HEK293 (cell line): ENCODE results near the gene NCEH1.

ENCODE experiments used
- CTCF ChIA-PET: fragments of 350-600 bp; formaldehyde crosslinking; extraction: SDS; loops from one replicate; lab custom pipeline; 2021; ENCODE audit warnings: antibody characterized with exemption; lab: Yijun Ruan, JAX
- POLR2A ChIA-PET: fragments of 300-600 bp; formaldehyde crosslinking; extraction: SDS; loops from one replicate; lab custom pipeline; 2020; ENCODE audit warnings: antibody characterized with exemption, inconsistent platforms; lab: Yijun Ruan, JAX
- H3K27ac ChIP-seq: fragments of 200-500 bp; sonication (Bioruptor generic); 2 replicates; pipeline ENCODE4 v1.5.1; 2014; ENCODE audit warnings: low read depth, low read length, control low read depth, inconsistent platforms; ENCODE audit errors: extremely low read depth
- H3K36me3 ChIP-seq, 2 experiments: fragments of 200-500 bp in 1 of 2; sonication (Bioruptor generic) in 1 of 2; 1 replicate in 1 of 2; 2 replicates in 1 of 2; pipeline ENCODE4 v1.5.1; 2014 to 2017; ENCODE audit warnings: inconsistent platforms in 2 of 2, low read length in 2 of 2; ENCODE audit not compliant: control insufficient read depth in 2 of 2, insufficient read depth in 1 of 2
- H3K4me1 ChIP-seq: fragments of 200-500 bp; sonication (Bioruptor generic); 2 replicates; pipeline ENCODE4 v1.5.1; 2014; ENCODE audit warnings: mild to moderate bottlenecking, low read length, inconsistent platforms; ENCODE audit not compliant: control insufficient read depth, insufficient read depth
- H3K4me3 ChIP-seq: 2 replicates; pipeline ENCODE4 v1.5.1; 2011; ENCODE audit warnings: low read depth, mild to moderate bottlenecking, control low read depth, low read length, moderate library complexity
- H3K9me3 ChIP-seq: fragments of 200-500 bp; sonication (Bioruptor generic); 2 replicates; pipeline ENCODE4 v1.5.1; 2014; ENCODE audit warnings: low read depth, low read length, inconsistent platforms; ENCODE audit not compliant: control insufficient read depth, insufficient read depth
- BCL11A ChIP-seq: fragments of 450-650 bp; formaldehyde crosslinking; IDR thresholded peaks from 2 replicates; pipeline ENCODE4 v1.5.1; 2016; ENCODE audit warnings: low read depth, missing biosample characterization, missing genetic modification characterization
- IKZF3 ChIP-seq: fragments of 450-650 bp; IDR thresholded peaks from 2 replicates; pipeline ENCODE4 v1.5.0; 2018; ENCODE audit warnings: missing biosample characterization, mild to moderate bottlenecking, missing genetic modification characterization, moderate library complexity
- KLF8 ChIP-seq: fragments of 450-650 bp; formaldehyde crosslinking; IDR thresholded peaks from 2 replicates; pipeline ENCODE4 v1.5.1; 2016; ENCODE audit warnings: missing biosample characterization, missing genetic modification characterization
- KLF9 ChIP-seq: fragments of 450-650 bp; formaldehyde crosslinking; IDR thresholded peaks from 2 replicates; pipeline ENCODE4 v1.5.1; 2016; ENCODE audit warnings: missing biosample characterization, missing genetic modification characterization, low read depth
- SALL2 ChIP-seq: fragments of 450-650 bp; formaldehyde crosslinking; IDR thresholded peaks from 2 replicates; pipeline ENCODE4 v1.5.0; 2017; ENCODE audit warnings: missing biosample characterization, mild to moderate bottlenecking, missing genetic modification characterization, borderline replicate concordance
- TRIM28 ChIP-seq: IDR thresholded peaks from 2 replicates; pipeline ENCODE4 v1.6.1; 2011; ENCODE audit warnings: low read length, control low read depth, borderline replicate concordance
- ZFHX2 ChIP-seq: fragments of 450-650 bp; formaldehyde crosslinking; conservative IDR thresholded peaks from 2 replicates; pipeline ENCODE4 v1.5.1; 2016; ENCODE audit warnings: missing biosample characterization, missing genetic modification characterization
- ZNF16 ChIP-seq: fragments of 450-650 bp; formaldehyde crosslinking; IDR thresholded peaks from 2 replicates; pipeline ENCODE4 v1.5.1; 2016; ENCODE audit warnings: low read depth, missing biosample characterization, missing genetic modification characterization
- ZNF221 ChIP-seq: fragments of 450-650 bp; formaldehyde crosslinking; IDR thresholded peaks from 2 replicates; pipeline ENCODE4 v1.5.1; 2017; ENCODE audit warnings: missing biosample characterization, missing genetic modification characterization, borderline replicate concordance
- ZNF292 ChIP-seq: fragments of 450-650 bp; formaldehyde crosslinking; IDR thresholded peaks from 2 replicates; pipeline ENCODE4 v1.5.1; 2016; ENCODE audit warnings: low read depth, missing biosample characterization, missing genetic modification characterization, borderline replicate concordance
- ZNF311 ChIP-seq: fragments of 450-650 bp; formaldehyde crosslinking; IDR thresholded peaks from 2 replicates; pipeline ENCODE4 v1.5.1; 2017; ENCODE audit warnings: missing biosample characterization, missing genetic modification characterization, borderline replicate concordance
- ZNF350 ChIP-seq: fragments of 450-650 bp; formaldehyde crosslinking; IDR thresholded peaks from 2 replicates; pipeline ENCODE4 v1.5.0; 2017; ENCODE audit warnings: missing biosample characterization, mild to moderate bottlenecking, missing genetic modification characterization
- ZNF426 ChIP-seq: fragments of 450-650 bp; formaldehyde crosslinking; IDR thresholded peaks from 2 replicates; pipeline ENCODE4 v1.5.1; 2017; ENCODE audit warnings: missing biosample characterization, missing genetic modification characterization, mild to moderate bottlenecking, inconsistent platforms, moderate library complexity
- ZNF701 ChIP-seq: fragments of 450-650 bp; formaldehyde crosslinking; IDR thresholded peaks from 2 replicates; pipeline ENCODE4 v1.5.1; 2016; ENCODE audit warnings: missing biosample characterization, missing genetic modification characterization
- ZNF707 ChIP-seq: fragments of 450-650 bp; formaldehyde crosslinking; IDR thresholded peaks from 2 replicates; pipeline ENCODE4 v1.5.1; 2016; ENCODE audit warnings: missing biosample characterization, missing genetic modification characterization
- TF ChIP-seq, protein P1 (sequence below): fragments of 450-650 bp; formaldehyde crosslinking; IDR thresholded peaks from 2 replicates; pipeline ENCODE4 v1.5.1; 2016; ENCODE audit warnings: missing biosample characterization, missing genetic modification characterization
- TF ChIP-seq, protein P2 (sequence below): fragments of 450-650 bp; formaldehyde crosslinking; IDR thresholded peaks from 2 replicates; pipeline ENCODE4 v1.5.1; 2016; ENCODE audit warnings: missing biosample characterization, missing genetic modification characterization
- TF ChIP-seq, protein P3 (sequence below): fragments of 450-650 bp; formaldehyde crosslinking; IDR thresholded peaks from 2 replicates; pipeline ENCODE4 v1.5.1; 2017; ENCODE audit warnings: missing biosample characterization, missing genetic modification characterization
- TF ChIP-seq, protein P4 (sequence below): fragments of 450-650 bp; formaldehyde crosslinking; IDR thresholded peaks from 2 replicates; pipeline ENCODE4 v1.5.1; 2016; ENCODE audit warnings: missing biosample characterization, missing genetic modification characterization

NCEH1 gene

DNA sequence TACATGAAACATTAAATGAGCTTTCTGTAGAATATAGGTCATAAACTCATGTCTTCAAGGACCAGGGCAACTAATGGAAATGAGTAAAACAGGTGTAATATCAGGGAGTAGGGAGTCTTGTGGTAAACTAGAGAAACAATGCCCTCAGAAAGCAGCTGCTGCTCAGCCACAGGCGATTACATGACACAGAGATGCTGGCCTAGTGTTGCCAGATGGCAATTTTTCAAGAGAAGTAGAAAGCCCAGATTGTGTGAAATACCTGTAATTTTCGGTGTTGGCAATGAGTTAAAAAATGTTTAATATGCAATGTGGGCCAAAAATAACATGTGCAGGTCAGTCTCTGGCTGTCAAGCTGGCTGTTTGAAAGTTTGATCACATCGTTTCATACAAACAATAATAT, 23.4 kb downstream of the NCEH1 start:
- Histone ChIP-seq H3K4me1 (no peaks in the 10 kb centered on the region), H3K36me3 (no peaks in the 10 kb centered on the region), H3K4me3 (no peak overlapping the region), H3K9me3 (no peaks in the 10 kb centered on the region), H3K27ac (no peak overlapping the region)
- ChIA-PET CTCF (interaction anchor here (0.7 to 0.8 kb wide), 2 partner anchors 21 to 213 kb away, joined by 3 read pairs; no protein-coding TSS in a partner anchor), POLR2A (no interaction called here)
- TF ChIP-seq KLF8 (tag by site-specific recombination) (no peak), ZNF311 (tag by site-specific recombination) (no peak), IKZF3 (tag by site-specific recombination) (no peak), ZNF701 (tag by site-specific recombination) (no peak), ZNF221 (no peak), ZNF292 (tag by site-specific recombination) (no peak), TRIM28 (no peak), SALL2 (tag by site-specific recombination) (no peak)
- TF ChIP-seq, protein P1, sequence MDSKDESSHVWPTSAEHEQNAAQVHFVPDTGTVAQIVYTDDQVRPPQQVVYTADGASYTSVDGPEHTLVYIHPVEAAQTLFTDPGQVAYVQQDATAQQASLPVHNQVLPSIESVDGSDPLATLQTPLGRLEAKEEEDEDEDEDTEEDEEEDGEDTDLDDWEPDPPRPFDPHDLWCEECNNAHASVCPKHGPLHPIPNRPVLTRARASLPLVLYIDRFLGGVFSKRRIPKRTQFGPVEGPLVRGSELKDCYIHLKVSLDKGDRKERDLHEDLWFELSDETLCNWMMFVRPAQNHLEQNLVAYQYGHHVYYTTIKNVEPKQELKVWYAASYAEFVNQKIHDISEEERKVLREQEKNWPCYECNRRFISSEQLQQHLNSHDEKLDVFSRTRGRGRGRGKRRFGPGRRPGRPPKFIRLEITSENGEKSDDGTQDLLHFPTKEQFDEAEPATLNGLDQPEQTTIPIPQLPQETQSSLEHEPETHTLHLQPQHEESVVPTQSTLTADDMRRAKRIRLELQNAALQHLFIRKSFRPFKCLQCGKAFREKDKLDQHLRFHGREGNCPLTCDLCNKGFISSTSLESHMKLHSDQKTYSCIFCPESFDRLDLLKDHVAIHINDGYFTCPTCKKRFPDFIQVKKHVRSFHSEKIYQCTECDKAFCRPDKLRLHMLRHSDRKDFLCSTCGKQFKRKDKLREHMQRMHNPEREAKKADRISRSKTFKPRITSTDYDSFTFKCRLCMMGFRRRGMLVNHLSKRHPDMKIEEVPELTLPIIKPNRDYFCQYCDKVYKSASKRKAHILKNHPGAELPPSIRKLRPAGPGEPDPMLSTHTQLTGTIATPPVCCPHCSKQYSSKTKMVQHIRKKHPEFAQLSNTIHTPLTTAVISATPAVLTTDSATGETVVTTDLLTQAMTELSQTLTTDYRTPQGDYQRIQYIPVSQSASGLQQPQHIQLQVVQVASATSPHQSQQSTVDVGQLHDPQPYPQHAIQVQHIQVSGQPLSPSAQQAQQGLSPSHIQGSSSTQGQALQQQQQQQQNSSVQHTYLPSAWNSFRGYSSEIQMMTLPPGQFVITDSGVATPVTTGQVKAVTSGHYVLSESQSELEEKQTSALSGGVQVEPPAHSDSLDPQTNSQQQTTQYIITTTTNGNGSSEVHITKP = no peak

DNA sequence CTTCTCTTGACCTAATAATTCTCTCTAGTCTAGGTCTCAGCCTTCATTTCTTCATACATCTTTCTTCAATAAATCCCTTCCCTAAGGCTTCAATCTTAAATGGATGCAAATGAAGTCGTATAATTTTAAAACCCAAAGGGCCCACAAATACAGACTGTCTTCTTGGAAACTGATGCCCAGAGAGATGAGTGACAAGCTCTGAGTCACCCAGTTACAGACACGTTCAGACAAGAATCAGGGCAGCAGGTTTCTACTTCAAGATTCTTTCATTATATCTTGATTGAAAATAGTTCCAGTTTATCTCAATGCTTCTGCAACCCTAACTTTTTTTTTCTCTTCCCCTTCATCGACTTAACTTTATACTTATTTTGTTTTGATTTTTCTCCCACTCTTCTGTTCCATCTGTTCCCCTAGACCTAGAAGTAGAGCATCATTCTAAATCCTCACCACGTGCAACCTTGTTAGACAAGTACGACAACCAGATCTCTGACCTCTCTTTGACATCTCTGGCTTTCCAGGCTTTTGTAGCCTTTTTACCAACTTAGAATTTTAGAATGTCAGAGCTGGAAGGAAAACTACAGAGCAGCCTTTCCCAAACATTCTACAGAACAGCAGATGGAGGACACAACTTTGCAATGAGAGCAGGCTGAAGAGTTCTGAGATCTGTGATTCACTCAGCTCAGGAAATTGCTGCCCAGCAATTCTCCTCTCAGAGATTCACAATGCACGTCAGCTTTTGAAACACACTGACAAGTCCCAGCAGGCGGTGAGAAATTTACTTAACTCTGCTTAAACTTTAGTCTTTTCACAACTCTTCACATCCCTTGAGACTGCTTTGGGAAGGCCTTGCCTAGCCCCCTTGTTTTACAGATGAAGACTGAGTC, 25.3 kb downstream of the NCEH1 start:
- CTCF ChIA-PET = interaction anchor here (0.6 kb wide), 1 partner anchor 26 kb away, joined by 3 read pairs; no protein-coding TSS in a partner anchor
- H3K9me3 ChIP-seq = no peaks in the 10 kb centered on the region
- TF ChIP-seq, protein P2, sequence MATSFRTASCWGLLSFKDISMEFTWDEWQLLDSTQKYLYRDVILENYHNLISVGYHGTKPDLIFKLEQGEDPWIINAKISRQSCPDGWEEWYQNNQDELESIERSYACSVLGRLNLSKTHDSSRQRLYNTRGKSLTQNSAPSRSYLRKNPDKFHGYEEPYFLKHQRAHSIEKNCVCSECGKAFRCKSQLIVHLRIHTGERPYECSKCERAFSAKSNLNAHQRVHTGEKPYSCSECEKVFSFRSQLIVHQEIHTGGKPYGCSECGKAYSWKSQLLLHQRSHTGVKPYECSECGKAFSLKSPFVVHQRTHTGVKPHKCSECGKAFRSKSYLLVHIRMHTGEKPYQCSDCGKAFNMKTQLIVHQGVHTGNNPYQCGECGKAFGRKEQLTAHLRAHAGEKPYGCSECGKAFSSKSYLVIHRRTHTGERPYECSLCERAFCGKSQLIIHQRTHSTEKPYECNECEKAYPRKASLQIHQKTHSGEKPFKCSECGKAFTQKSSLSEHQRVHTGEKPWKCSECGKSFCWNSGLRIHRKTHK = no peak
- no peak for TF ChIP-seq ZNF16 (tag by site-specific recombination)
- TF ChIP-seq ZNF350 (tag by site-specific recombination) = no peak
- TF ChIP-seq, protein P3, sequence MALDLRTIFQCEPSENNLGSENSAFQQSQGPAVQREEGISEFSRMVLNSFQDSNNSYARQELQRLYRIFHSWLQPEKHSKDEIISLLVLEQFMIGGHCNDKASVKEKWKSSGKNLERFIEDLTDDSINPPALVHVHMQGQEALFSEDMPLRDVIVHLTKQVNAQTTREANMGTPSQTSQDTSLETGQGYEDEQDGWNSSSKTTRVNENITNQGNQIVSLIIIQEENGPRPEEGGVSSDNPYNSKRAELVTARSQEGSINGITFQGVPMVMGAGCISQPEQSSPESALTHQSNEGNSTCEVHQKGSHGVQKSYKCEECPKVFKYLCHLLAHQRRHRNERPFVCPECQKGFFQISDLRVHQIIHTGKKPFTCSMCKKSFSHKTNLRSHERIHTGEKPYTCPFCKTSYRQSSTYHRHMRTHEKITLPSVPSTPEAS (tag by site-specific recombination) = no peak
- no peak for TF ChIP-seq ZFHX2 (tag by site-specific recombination)
- no peak for TF ChIP-seq ZNF707 (tag by site-specific recombination)
- no peak for TF ChIP-seq KLF9
- TF ChIP-seq BCL11A (tag by site-specific recombination) = no peak
- TF ChIP-seq, protein P4, sequence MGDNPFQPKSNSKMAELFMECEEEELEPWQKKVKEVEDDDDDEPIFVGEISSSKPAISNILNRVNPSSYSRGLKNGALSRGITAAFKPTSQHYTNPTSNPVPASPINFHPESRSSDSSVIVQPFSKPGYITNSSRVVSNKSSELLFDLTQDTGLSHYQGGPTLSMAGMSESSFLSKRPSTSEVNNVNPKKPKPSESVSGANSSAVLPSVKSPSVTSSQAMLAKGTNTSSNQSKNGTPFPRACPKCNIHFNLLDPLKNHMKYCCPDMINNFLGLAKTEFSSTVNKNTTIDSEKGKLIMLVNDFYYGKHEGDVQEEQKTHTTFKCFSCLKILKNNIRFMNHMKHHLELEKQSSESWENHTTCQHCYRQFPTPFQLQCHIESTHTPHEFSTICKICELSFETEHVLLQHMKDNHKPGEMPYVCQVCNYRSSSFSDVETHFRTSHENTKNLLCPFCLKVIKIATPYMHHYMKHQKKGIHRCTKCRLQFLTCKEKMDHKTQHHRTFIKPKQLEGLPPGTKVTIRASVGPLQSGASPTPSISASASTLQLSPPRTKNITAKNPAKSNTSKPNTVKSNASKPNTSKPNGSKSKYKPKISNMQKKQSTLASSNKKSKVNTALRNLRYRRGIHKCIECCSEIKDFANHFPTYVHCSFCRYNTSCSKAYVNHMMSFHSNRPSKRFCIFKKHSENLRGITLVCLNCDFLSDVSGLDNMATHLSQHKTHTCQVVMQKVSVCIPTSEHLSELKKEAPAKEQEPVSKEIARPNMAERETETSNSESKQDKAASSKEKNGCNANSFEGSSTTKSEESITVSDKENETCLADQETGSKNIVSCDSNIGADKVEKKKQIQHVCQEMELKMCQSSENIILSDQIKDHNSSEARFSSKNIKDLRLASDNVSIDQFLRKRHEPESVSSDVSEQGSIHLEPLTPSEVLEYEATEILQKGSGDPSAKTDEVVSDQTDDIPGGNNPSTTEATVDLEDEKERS (tag by site-specific recombination) = no peak
- no peak for TF ChIP-seq ZNF426 (tag by site-specific recombination)
- no peaks in the 10 kb centered on the region for H3K36me3 ChIP-seq
- H3K27ac ChIP-seq = no peak overlapping the region
- H3K4me3 ChIP-seq = no peak overlapping the region
- no peaks in the 10 kb centered on the region for H3K4me1 ChIP-seq
- POLR2A ChIA-PET = no interaction called here
